Stimulated activated effector memory CD8-positive, alpha-beta T cell treated with anti-CD3 and anti-CD28 coated beads, Interleukin-12 subunit alpha, Interleukin-12 subunit beta, amount 100 ng/mL, for 72 hours (primary cell): ENCODE results near the gene CATSPERB.

Experiments used
- ATAC-seq: fragments of 150-1000 bp; cut with Tn5 transposase; 2 replicates; pipeline ENCODE4 v1.10.0; 2021
- DNase-seq, 2 donors: peaks; one replicate each; pipeline ENCODE4 v3.0.0; 2021 to 2022; ENCODE audit warnings: low spot score in 2 of 2
- H3K27ac Mint-ChIP-seq: one replicate; pipeline ENCODE4 v1.8.0; 2022; ENCODE audit warnings: mild to moderate bottlenecking, mixed read lengths
- H3K36me3 Mint-ChIP-seq: one replicate; pipeline ENCODE4 v1.8.0; 2022; ENCODE audit warnings: mild to moderate bottlenecking, mixed read lengths
- H3K4me1 Mint-ChIP-seq: one replicate; pipeline ENCODE4 v1.8.0; 2022; ENCODE audit warnings: mixed read lengths
- H3K4me3 Mint-ChIP-seq: one replicate; pipeline ENCODE4 v1.8.0; 2022; ENCODE audit warnings: mild to moderate bottlenecking, mixed read lengths
- H3K9me3 Mint-ChIP-seq: one replicate; pipeline ENCODE4 v1.8.0; 2022; ENCODE audit warnings: mixed read lengths

Gene CATSPERB

GRCh38 chr14:91731986-91732385 is at the start of gene CATSPERB:
Gene CATSPERB (minus strand): TSS chr14:91732086. CDS start chr14:91729479, 2,607 bp downstream.
- H3K4me3 Mint-ChIP-seq = no peak within 1 kb of the TSS
- H3K4me1 Mint-ChIP-seq = no peaks in the 10 kb centered on the region
- ATAC-seq (no peak), DNase-seq (no peak)
- no peaks in the 10 kb centered on the region for H3K9me3 Mint-ChIP-seq
- no peaks in the 10 kb centered on the region for H3K36me3 Mint-ChIP-seq
- H3K27ac Mint-ChIP-seq = no peak within 1 kb of the TSS

GRCh38 chr14:91780452-91780851 is 48.6 kb upstream of the CATSPERB start:
- Mint-ChIP-seq H3K4me3 (no peak overlapping the region), H3K9me3 (no peaks in the 10 kb centered on the region), H3K4me1 (no peaks in the 10 kb centered on the region), H3K27ac (no peak overlapping the region), H3K36me3 (peaks cover 55% of the 10 kb centered on the region)
- DNase-seq = no peak
- no peak for ATAC-seq

GRCh38 chr14:91778217-91778616 is 46.3 kb upstream of the CATSPERB start:
- Mint-ChIP-seq H3K4me3 (no peak overlapping the region), H3K36me3 (peaks cover 34% of the 10 kb centered on the region), H3K27ac (no peak overlapping the region), H3K4me1 (peaks cover 10% of the 10 kb centered on the region), H3K9me3 (no peaks in the 10 kb centered on the region)
- DNase-seq = no peak
- no peak for ATAC-seq

GRCh38 chr14:91774140-91775096 is 42.5 kb upstream of the CATSPERB start:
- ATAC-seq (no peak), DNase-seq (no peak)
- no peaks in the 10 kb centered on the region for H3K9me3 Mint-ChIP-seq
- peaks cover 10% of the 10 kb centered on the region for H3K36me3 Mint-ChIP-seq
- H3K4me3 Mint-ChIP-seq = no peak overlapping the region
- peak overlapping the region; percentile 57 for H3K27ac Mint-ChIP-seq
- H3K4me1 Mint-ChIP-seq = peaks cover 10% of the 10 kb centered on the region

- ATAC-seq (no peak), DNase-seq (no peak)
- Mint-ChIP-seq H3K4me1 (peaks cover 10% of the 10 kb centered on the region), H3K9me3 (no peaks in the 10 kb centered on the region), H3K36me3 (no peaks in the 10 kb centered on the region), H3K4me3 (no peak overlapping the region), H3K27ac (no peak overlapping the region)
These were observed 38.3 kb upstream of the CATSPERB start for GRCh38 chr14:91770185-91770584.

GRCh38 chr14:91755570-91756295 is 23.8 kb upstream of the CATSPERB start:
- DNase-seq (no peak), ATAC-seq (no peak)
- H3K9me3 Mint-ChIP-seq = no peaks in the 10 kb centered on the region
- no peak overlapping the region for H3K4me3 Mint-ChIP-seq
- no peaks in the 10 kb centered on the region for H3K4me1 Mint-ChIP-seq
- no peak overlapping the region for H3K27ac Mint-ChIP-seq
- H3K36me3 Mint-ChIP-seq = no peaks in the 10 kb centered on the region

- DNase-seq = no peak
- no peaks in the 10 kb centered on the region for H3K4me1 Mint-ChIP-seq
- no peaks in the 10 kb centered on the region for H3K36me3 Mint-ChIP-seq
- ATAC-seq = no peak
- no peak overlapping the region for H3K27ac Mint-ChIP-seq
- H3K4me3 Mint-ChIP-seq = no peak overlapping the region
- H3K9me3 Mint-ChIP-seq = no peaks in the 10 kb centered on the region
These were observed 22.9 kb upstream of the CATSPERB start for GRCh38 chr14:91754819-91755218.

GRCh38 chr14:91754185-91754584 is 22.3 kb upstream of the CATSPERB start:
- no peaks in the 10 kb centered on the region for H3K9me3 Mint-ChIP-seq
- no peaks in the 10 kb centered on the region for H3K4me1 Mint-ChIP-seq
- ATAC-seq (no peak), DNase-seq (no peak)
- no peaks in the 10 kb centered on the region for H3K36me3 Mint-ChIP-seq
- no peak overlapping the region for H3K27ac Mint-ChIP-seq
- no peak overlapping the region for H3K4me3 Mint-ChIP-seq

GRCh38 chr14:91753501-91754128 is 21.7 kb upstream of the CATSPERB start:
- Mint-ChIP-seq H3K9me3 (no peaks in the 10 kb centered on the region), H3K27ac (no peak overlapping the region)

GRCh38 chr14:91752961-91753360 is 21.1 kb upstream of the CATSPERB start:
- H3K9me3 Mint-ChIP-seq = no peaks in the 10 kb centered on the region
- no peaks in the 10 kb centered on the region for H3K36me3 Mint-ChIP-seq

More at GRCh38 chr14:91753501-91754128, 21.7 kb upstream of the CATSPERB start:
- DNase-seq = no peak
- Mint-ChIP-seq H3K4me1 (no peaks in the 10 kb centered on the region), H3K4me3 (no peak overlapping the region), H3K36me3 (no peaks in the 10 kb centered on the region)
- ATAC-seq = peak; percentile 75

GRCh38 chr14:91751719-91752118 is 19.8 kb upstream of the CATSPERB start:
- no peaks in the 10 kb centered on the region for H3K4me1 Mint-ChIP-seq
- no peak overlapping the region for H3K27ac Mint-ChIP-seq
- H3K9me3 Mint-ChIP-seq = no peaks in the 10 kb centered on the region
- H3K36me3 Mint-ChIP-seq = no peaks in the 10 kb centered on the region
- DNase-seq = no peak
- no peak overlapping the region for H3K4me3 Mint-ChIP-seq
- no peak for ATAC-seq

More at GRCh38 chr14:91752961-91753360, 21.1 kb upstream of the CATSPERB start:
- H3K4me3 Mint-ChIP-seq = no peak overlapping the region
- no peak overlapping the region for H3K27ac Mint-ChIP-seq
- no peak for ATAC-seq
- H3K4me1 Mint-ChIP-seq = no peaks in the 10 kb centered on the region
- DNase-seq = no peak

- H3K36me3 Mint-ChIP-seq = no peaks in the 10 kb centered on the region
- no peak for ATAC-seq
- no peaks in the 10 kb centered on the region for H3K4me1 Mint-ChIP-seq
- H3K27ac Mint-ChIP-seq = no peak overlapping the region
- no peak overlapping the region for H3K4me3 Mint-ChIP-seq
- DNase-seq = no peak
- H3K9me3 Mint-ChIP-seq = no peaks in the 10 kb centered on the region
These were observed 18.8 kb upstream of the CATSPERB start for GRCh38 chr14:91750634-91751198.

GRCh38 chr14:91749868-91750267 is 18.0 kb upstream of the CATSPERB start:
- Mint-ChIP-seq H3K27ac (no peak overlapping the region), H3K36me3 (no peaks in the 10 kb centered on the region), H3K4me1 (no peaks in the 10 kb centered on the region), H3K9me3 (no peaks in the 10 kb centered on the region), H3K4me3 (no peak overlapping the region)
- DNase-seq = no peak
- no peak for ATAC-seq

GRCh38 chr14:91748049-91748448 is 16.2 kb upstream of the CATSPERB start:
- ATAC-seq (no peak), DNase-seq (no peak)
- no peak overlapping the region for H3K4me3 Mint-ChIP-seq
- H3K36me3 Mint-ChIP-seq = no peaks in the 10 kb centered on the region
- H3K9me3 Mint-ChIP-seq = no peaks in the 10 kb centered on the region
- no peak overlapping the region for H3K27ac Mint-ChIP-seq
- no peaks in the 10 kb centered on the region for H3K4me1 Mint-ChIP-seq

- H3K4me1 Mint-ChIP-seq = no peaks in the 10 kb centered on the region
- no peak for DNase-seq
- H3K27ac Mint-ChIP-seq = no peak overlapping the region
- H3K4me3 Mint-ChIP-seq = no peak overlapping the region
- no peak for ATAC-seq
- no peaks in the 10 kb centered on the region for H3K9me3 Mint-ChIP-seq
- no peaks in the 10 kb centered on the region for H3K36me3 Mint-ChIP-seq
These were observed 13.5 kb upstream of the CATSPERB start for GRCh38 chr14:91745344-91745743.
